Pancreas (tissue), 10 donors: ENCODE results near the gene ZCCHC18. TPM values are rescaled to one million over a fixed set of nuclear protein-coding genes. Genes with fewer than 3 reads are reported as not detected.
A peak's percentile ranks its signal among the peaks of the same experiment; 100 is the strongest.
"Not testable (repeated sequence)": the region's sequence is repeated elsewhere in the genome, so short reads cannot be mapped to it uniquely, and the experiment has no call there.

ENCODE experiments used
- ATAC-seq, 4 donors: fragments of 200-7000 bp; cut with Tn5 transposase; one replicate each; pipeline versions ENCODE4 v1.8.0 to v1.9.1; 2020; ENCODE audit warnings: mild to moderate bottlenecking in 4 of 4, moderate library complexity in 4 of 4
- DNase-seq, 6 donors: peaks; one replicate each; pipeline ENCODE4 v3.0.0-alpha.2; 2020
- FAIRE-seq: peaks from 2 replicates; lab custom pipeline; 2012; peaks lifted over from hg19 to GRCh38; lab: Jason Lieb, UNC
- H3K27ac ChIP-seq, 4 donors: fragments of 200-600 bp; sonication (generic); 1 replicate in 3 of 4; 2 replicates in 1 of 4; pipeline versions ENCODE4 v1.5.0 to v1.8.0; 2020
- H3K27me3 ChIP-seq, 4 donors: fragments of 200-600 bp; one replicate each; pipeline ENCODE4 v1.8.0; 2021
- H3K36me3 ChIP-seq, 3 donors: fragments of 200-600 bp; sonication (generic) in 1 of 3; one replicate each; pipeline versions ENCODE4 v1.5.0 to v1.8.0; 2020 to 2021
- H3K4me1 ChIP-seq, 3 donors: fragments of 200-600 bp; one replicate each; pipeline ENCODE4 v1.8.0; 2021
- H3K4me3 ChIP-seq, 4 donors: fragments of 200-600 bp; sonication (generic) in 2 of 4; one replicate each; pipeline versions ENCODE4 v1.5.0 to v1.8.0; 2020 to 2021
- H3K9me3 ChIP-seq, 4 donors: fragments of 200-600 bp; one replicate each; pipeline ENCODE4 v1.8.0; 2021
- CTCF ChIP-seq, 4 donors: fragments of 200-600 bp; sonication (generic) in 3 of 4; IDR thresholded peaks; one replicate each; pipeline versions ENCODE4 v1.5.0 to v1.8.0; 2021; ENCODE audit warnings: antibody characterized with exemption in 4 of 4
- WGBS, 2 donors: extraction: QIAGEN DNeasy Blood & Tissue Kit; methylation state at CpG; one replicate each; pipeline ENCODE4 v1.1.7; 2013; 5-methylcytosine and 5-hydroxymethylcytosine counted together
- intact Hi-C, 3 donors: fragments of 100-400 bp; cut with DNase I; formaldehyde crosslinking; loops; one replicate each; pipeline versions ENCODE4 v1.11.1 to v1.14.2; 2022
- polyA plus RNA-seq, 2 donors: library from polyadenylated mRNA; stranded (reverse); fragments of 200-250 nt; gene quantifications; one replicate each; pipeline ENCODE4 v1.2.3, GENCODE V29; 2013
- total RNA-seq, 6 donors: library from RNA; stranded (reverse); fragmentation: NEBNext Ultra II Directional in 4 of 6; extraction: Animal tissue kit (Norgen Biotek cat#: 25700) in 4 of 6; gene quantifications; one replicate each; pipeline versions ENCODE4 v1.2.1 to v1.2.4, GENCODE V29; 2021 to 2023
- donor health status: healthy with polysubstance abuse.
- donor health status: DM: no; HTN: no; CAD: no; lungs with moderate emphysema.
- donor health status: DM: no; HTN: no; CAD: no.
- donor health status: control.
- donor health status: control.
- donor health status: Bipolar disorder and iron deficiency.
- donor health status: DM: yes; HTN: yes; CAD: no.
- donor health status: DM: no; HTN: no; CAD: no.
- donor health status: DM: no; HTN: no; CAD: no.
- donor health status: DM: yes; HTN: yes; CAD: no.

The ZCCHC18 gene
- total and polyA plus RNA-seq, 8 donors, result 0.05 to 6.2 (median 0.80) TPM

- H3K27me3 ChIP-seq, result peaks cover 0 to 24% (median 0%) of the 10 kb centered on the region in 4 donors
- DNase-seq (no peak), FAIRE-seq (no peak), ATAC-seq (no peak)
- no peaks in the 10 kb centered on the region for H3K36me3 ChIP-seq
- 75 to 79% methylated on average over 10 of the region's 10 CpGs for WGBS, 2 donors
- intact Hi-C loops, result no loop called here
- H3K4me1 ChIP-seq, result no peaks in the 10 kb centered on the region
- no peak overlapping the region for H3K27ac ChIP-seq
- no peak overlapping the region for H3K4me3 ChIP-seq
- no peak for TF ChIP-seq CTCF (IDR thresholded peaks at IDR 0.05)
- no peaks in the 10 kb centered on the region for H3K9me3 ChIP-seq
Observed at GRCh38 chrX:104104676-104105075, 7.6 kb upstream of the ZCCHC18 start.

- intact Hi-C loops, result no loop called here
- FAIRE-seq, result no peak
- 58 to 68% methylated on average over 11 of the region's 11 CpGs for WGBS, 2 donors
Observed at GRCh38 chrX:104105330-104106262, 6.7 kb upstream of the ZCCHC18 start.

GRCh38 chrX:104108955-104109354, 3.4 kb upstream of the ZCCHC18 start:
- ATAC-seq (no peak), DNase-seq (no peak), FAIRE-seq (no peak)
- no peaks in the 10 kb centered on the region for H3K4me1 ChIP-seq
- intact Hi-C loops, result no loop called here
- no peak overlapping the region for H3K27ac ChIP-seq
- H3K36me3 ChIP-seq, result no peaks in the 10 kb centered on the region
- 53 to 95% methylated on average over 1 of the region's 1 CpG for WGBS, 2 donors
- H3K9me3 ChIP-seq, result no peaks in the 10 kb centered on the region
- peaks cover 0 to 9% (median 0%) of the 10 kb centered on the region in 4 donors for H3K27me3 ChIP-seq
- TF ChIP-seq CTCF (IDR thresholded peaks at IDR 0.05), result no peak
- no peak overlapping the region for H3K4me3 ChIP-seq

More at GRCh38 chrX:104105330-104106262, 6.7 kb upstream of the ZCCHC18 start:
- no peak for DNase-seq
- Histone ChIP-seq H3K9me3 (no peaks in the 10 kb centered on the region), H3K36me3 (no peaks in the 10 kb centered on the region), H3K4me3 (no peak overlapping the region), H3K27me3 (peaks cover 0 to 14% (median 0%) of the 10 kb centered on the region in 4 donors), H3K27ac (no peak overlapping the region), H3K4me1 (no peaks in the 10 kb centered on the region)
- no peak for TF ChIP-seq CTCF (IDR thresholded peaks at IDR 0.05)
- ATAC-seq, result no peak

- WGBS, 2 donors, result 51 to 67% methylated on average over 6 of the region's 6 CpGs
- H3K9me3 ChIP-seq, H3K4me1 ChIP-seq, H3K27ac ChIP-seq, H3K36me3 ChIP-seq, DNase-seq, intact Hi-C loops, H3K4me3 ChIP-seq, FAIRE-seq, H3K27me3 ChIP-seq: not testable (repeated sequence)
- peak in 2 of 4 donors; percentile 18 to 40 for ATAC-seq
Observed at GRCh38 chrX:104110491-104111240, 1.7 kb upstream of the ZCCHC18 start.

- H3K36me3 ChIP-seq, result no peaks in the 10 kb centered on the region
- no peak overlapping the region for H3K27ac ChIP-seq
- WGBS, 2 donors, result 5 to 28% methylated on average over 22 to 24 of the region's 24 CpGs
- DNase-seq (peak; percentile 28 to 61 (median 51)), ATAC-seq (peak; percentile 82 to 90 (median 86)), FAIRE-seq (no peak)
- intact Hi-C loops, result no loop called here
- peak overlapping the region in 2 of 4 donors; percentile 36 to 54 for H3K4me3 ChIP-seq
- no peaks in the 10 kb centered on the region for H3K9me3 ChIP-seq
- H3K4me1 ChIP-seq, result no peaks in the 10 kb centered on the region
- peaks cover 0 to 1% (median 0%) of the 10 kb centered on the region in 4 donors for H3K27me3 ChIP-seq
- peak in 3 of 4 donors; percentile 26 to 44 (median 31) for TF ChIP-seq CTCF (IDR thresholded peaks at IDR 0.05)
Observed at GRCh38 chrX:104113222-104113965, 1.1 kb downstream of the ZCCHC18 start.
